Stimulated activated CD4-positive, alpha-beta T cell treated with anti-CD3 and anti-CD28 coated beads, Interleukin-4, amount 100 ng/mL, for 24 hours (primary cell): ENCODE data around the gene SMAD1.

ENCODE experiments used
- DNase-seq: peaks from one replicate; pipeline ENCODE4 v3.0.0-alpha.2; 2020

Gene SMAD1

GRCh38 chr4:145490361-145490760 is 8.7 kb downstream of the SMAD1 start:
- no peak for DNase-seq

GRCh38 chr4:145490796-145491195 is 9.1 kb downstream of the SMAD1 start:
- DNase-seq, result no peak

- no peak for DNase-seq
Observed at GRCh38 chr4:145492376-145492775, 10.7 kb downstream of the SMAD1 start.

- DNase-seq, result no peak
Observed at GRCh38 chr4:145493166-145493565, 11.5 kb downstream of the SMAD1 start.

GRCh38 chr4:145494666-145495270 is 13.1 kb downstream of the SMAD1 start:
- no peak for DNase-seq

- DNase-seq, result no peak
Observed at GRCh38 chr4:145496292-145496691, 14.6 kb downstream of the SMAD1 start.

GRCh38 chr4:145497199-145498149 is 15.8 kb downstream of the SMAD1 start:
- no peak for DNase-seq

GRCh38 chr4:145498430-145498829 is 16.8 kb downstream of the SMAD1 start:
- DNase-seq, result no peak

- no peak for DNase-seq
Observed at GRCh38 chr4:145501051-145501660, 19.5 kb downstream of the SMAD1 start.

- no peak for DNase-seq
Observed at GRCh38 chr4:145502809-145503208, 21.2 kb downstream of the SMAD1 start.

GRCh38 chr4:145503486-145504072 is 21.9 kb downstream of the SMAD1 start:
- no peak for DNase-seq

GRCh38 chr4:145505995-145506394 is 24.3 kb downstream of the SMAD1 start:
- no peak for DNase-seq

GRCh38 chr4:145507636-145508035 is 26.0 kb downstream of the SMAD1 start:
- no peak for DNase-seq

- no peak for DNase-seq
Observed at GRCh38 chr4:145511913-145512522, 30.4 kb downstream of the SMAD1 start.

- DNase-seq, result no peak
Observed at GRCh38 chr4:145513020-145513621, 31.5 kb downstream of the SMAD1 start.

GRCh38 chr4:145520172-145520571 is 38.5 kb downstream of the SMAD1 start:
- DNase-seq, result no peak

GRCh38 chr4:145521282-145521681 is 39.6 kb downstream of the SMAD1 start:
- DNase-seq, result no peak

GRCh38 chr4:145523117-145523516 is 41.5 kb downstream of the SMAD1 start:
- no peak for DNase-seq

- no peak for DNase-seq
Observed at GRCh38 chr4:145524552-145524951, 42.9 kb downstream of the SMAD1 start.

- DNase-seq, result no peak
Observed at GRCh38 chr4:145525291-145525740, 43.7 kb downstream of the SMAD1 start.

GRCh38 chr4:145527773-145528172 is 46.1 kb downstream of the SMAD1 start:
- no peak for DNase-seq

GRCh38 chr4:145528601-145529000 is 46.9 kb downstream of the SMAD1 start:
- DNase-seq, result no peak
